PC-9 (cell line): ENCODE results near the gene TMEM179.

ENCODE experiments used
- EZH2 ChIP-seq: fragments of 200-600 bp; sonication (generic); IDR thresholded peaks from 2 replicates; pipeline ENCODE4 v1.8.0; 2017; ENCODE audit warnings: antibody characterized with exemption, low read depth
- TF ChIP-seq, protein P1 (sequence below): fragments of 200-600 bp; sonication (generic); conservative IDR thresholded peaks from 2 replicates; pipeline ENCODE4 v1.6.1; 2017; ENCODE audit warnings: mixed run types, antibody characterized with exemption, mild to moderate bottlenecking, moderate library complexity

DNA sequence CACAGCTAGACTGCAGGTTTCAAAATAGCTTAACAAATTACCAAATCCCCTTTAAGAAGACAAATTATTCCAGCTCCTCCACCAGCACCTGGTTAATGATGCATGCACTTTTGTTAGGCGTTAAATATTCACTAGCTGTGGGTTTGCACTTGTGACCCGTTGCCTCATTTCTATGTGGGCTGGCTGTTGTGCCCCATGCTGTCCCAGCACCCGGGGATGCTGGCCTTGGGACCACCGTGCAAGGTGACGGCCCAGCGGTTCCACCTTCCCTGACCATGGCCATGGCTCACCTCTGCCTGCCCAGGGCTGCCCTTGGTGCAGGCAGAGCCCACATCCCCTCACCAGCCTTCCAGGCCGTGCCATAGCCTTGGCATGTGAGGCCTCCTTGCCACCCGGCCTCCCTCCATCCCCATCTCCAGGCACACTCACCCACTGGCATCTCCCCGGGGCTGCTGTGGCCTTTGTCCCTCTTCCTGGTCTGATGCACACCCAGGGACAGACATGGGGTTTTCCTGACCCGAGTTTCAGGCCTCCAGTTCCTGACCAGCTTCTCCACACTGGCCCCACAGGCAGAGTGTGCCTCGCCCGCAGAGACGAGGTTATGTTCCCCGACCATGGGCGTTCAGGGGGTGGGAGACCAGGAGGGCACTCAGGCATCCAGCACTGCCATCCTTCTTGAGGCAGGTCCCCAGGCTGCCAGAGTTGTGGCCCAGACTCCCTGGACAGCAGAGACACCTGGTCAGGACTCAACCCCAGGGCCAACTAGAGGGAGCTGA is 45.4 kb downstream of the TMEM179 start:
- TF ChIP-seq, protein P1, sequence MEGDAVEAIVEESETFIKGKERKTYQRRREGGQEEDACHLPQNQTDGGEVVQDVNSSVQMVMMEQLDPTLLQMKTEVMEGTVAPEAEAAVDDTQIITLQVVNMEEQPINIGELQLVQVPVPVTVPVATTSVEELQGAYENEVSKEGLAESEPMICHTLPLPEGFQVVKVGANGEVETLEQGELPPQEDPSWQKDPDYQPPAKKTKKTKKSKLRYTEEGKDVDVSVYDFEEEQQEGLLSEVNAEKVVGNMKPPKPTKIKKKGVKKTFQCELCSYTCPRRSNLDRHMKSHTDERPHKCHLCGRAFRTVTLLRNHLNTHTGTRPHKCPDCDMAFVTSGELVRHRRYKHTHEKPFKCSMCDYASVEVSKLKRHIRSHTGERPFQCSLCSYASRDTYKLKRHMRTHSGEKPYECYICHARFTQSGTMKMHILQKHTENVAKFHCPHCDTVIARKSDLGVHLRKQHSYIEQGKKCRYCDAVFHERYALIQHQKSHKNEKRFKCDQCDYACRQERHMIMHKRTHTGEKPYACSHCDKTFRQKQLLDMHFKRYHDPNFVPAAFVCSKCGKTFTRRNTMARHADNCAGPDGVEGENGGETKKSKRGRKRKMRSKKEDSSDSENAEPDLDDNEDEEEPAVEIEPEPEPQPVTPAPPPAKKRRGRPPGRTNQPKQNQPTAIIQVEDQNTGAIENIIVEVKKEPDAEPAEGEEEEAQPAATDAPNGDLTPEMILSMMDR = no peak
- no peak for TF ChIP-seq EZH2
